Neural progenitor cell (in vitro differentiated cells): ENCODE measurements around the gene CFAP61. TPM values are rescaled to one million over a fixed set of nuclear protein-coding genes. Genes with fewer than 3 reads are reported as not detected.

Experiments used
- DNase-seq: peaks from one replicate; pipeline ENCODE4 v3.0.0-alpha.2; 2016; ENCODE audit warnings: low spot score
- H2AFZ ChIP-seq: fragments of 200-600 bp; sonication (generic); replicated peaks from 2 replicates; pipeline ENCODE4 v1.6.1; 2016; ENCODE audit warnings: antibody characterized with exemption
- H3F3A ChIP-seq: fragments of 200-600 bp; sonication (generic); 2 replicates; pipeline ENCODE4 v1.6.1; 2016; ENCODE audit warnings: antibody characterized with exemption, low read depth
- H3K27ac ChIP-seq: fragments of 200-600 bp; sonication (generic); 2 replicates; pipeline ENCODE4 v1.5.1; 2016; ENCODE audit warnings: mild to moderate bottlenecking
- H3K27me3 ChIP-seq: fragments of 200-600 bp; sonication (generic); 2 replicates; pipeline ENCODE4 v1.6.1; 2016; ENCODE audit warnings: mild to moderate bottlenecking, moderate library complexity
- H3K36me3 ChIP-seq: fragments of 200-600 bp; sonication (generic); 2 replicates; pipeline ENCODE4 v1.5.1; 2016
- H3K4me1 ChIP-seq: fragments of 200-600 bp; sonication (generic); 2 replicates; pipeline ENCODE4 v1.6.1; 2016; ENCODE audit warnings: mixed run types
- H3K4me2 ChIP-seq: fragments of 200-600 bp; sonication (generic); 2 replicates; pipeline ENCODE4 v1.6.1; 2016
- H3K4me3 ChIP-seq: fragments of 200-600 bp; sonication (generic); 2 replicates; pipeline ENCODE4 v1.5.1; 2016
- H3K79me2 ChIP-seq: fragments of 200-600 bp; sonication (generic); 2 replicates; pipeline ENCODE4 v1.6.1; 2016; ENCODE audit warnings: low read depth
- H3K9ac ChIP-seq: fragments of 200-600 bp; sonication (generic); 2 replicates; pipeline ENCODE4 v1.6.1; 2016
- H3K9me3 ChIP-seq: fragments of 200-600 bp; sonication (generic); 2 replicates; pipeline ENCODE4 v1.5.1; 2016; ENCODE audit warnings: low read depth
- H4K20me1 ChIP-seq: fragments of 200-600 bp; sonication (generic); 2 replicates; pipeline ENCODE4 v1.6.1; 2016; ENCODE audit warnings: low read depth
- H3K27ac Mint-ChIP-seq: 3 replicates; pipeline ENCODE4 v1.8.0; 2021; ENCODE audit warnings: mixed read lengths
- H3K27me3 Mint-ChIP-seq: 2 replicates; pipeline ENCODE4 v1.8.0; 2022; ENCODE audit warnings: low read depth, mild to moderate bottlenecking, inconsistent platforms, moderate library complexity, mixed read lengths; ENCODE audit not compliant: insufficient read depth
- H3K36me3 Mint-ChIP-seq: 3 replicates; pipeline ENCODE4 v1.8.0; 2021; ENCODE audit warnings: mixed read lengths
- H3K4me1 Mint-ChIP-seq: 3 replicates; pipeline ENCODE4 v1.8.0; 2021; ENCODE audit warnings: mixed read lengths
- H3K4me3 Mint-ChIP-seq: 3 replicates; pipeline ENCODE4 v1.8.0; 2021; ENCODE audit warnings: mild to moderate bottlenecking, moderate library complexity, mixed read lengths
- H3K9me3 Mint-ChIP-seq: 3 replicates; pipeline ENCODE4 v1.8.0; 2020; ENCODE audit warnings: mixed read lengths
- EZH2 ChIP-seq: fragments of 200-600 bp; sonication (generic); IDR thresholded peaks from 2 replicates; pipeline ENCODE4 v1.6.1; 2017; ENCODE audit warnings: antibody characterized with exemption, mild to moderate bottlenecking, moderate library complexity
- EZH2phosphoT487 ChIP-seq: fragments of 200-600 bp; sonication (generic); IDR thresholded peaks from 2 replicates; pipeline ENCODE4 v1.6.1; 2017; ENCODE audit warnings: antibody characterized with exemption
- total RNA-seq: library from RNA; depleted of rRNA; stranded (reverse); fragments of >200 nt; gene quantifications from 2 replicates; pipeline ENCODE4 v1.2.3, GENCODE V29; 2015; ENCODE audit warnings: low replicate concordance
- TF ChIP-seq, protein P1 (sequence below): fragments of 200-600 bp; sonication (generic); IDR thresholded peaks from 2 replicates; pipeline ENCODE4 v1.5.1; 2017; ENCODE audit warnings: antibody characterized with exemption, mild to moderate bottlenecking

CFAP61 gene
- total RNA-seq, 1 donor from 2014 or later = not detected

- H3K27me3 Mint-ChIP-seq = peaks cover 2% of the 10 kb centered on the region
- no peaks in the 10 kb centered on the region for H3F3A ChIP-seq
- no peak overlapping the region for H3K27ac ChIP-seq
Measured at GRCh38 chr20:20078041-20078440, 25.7 kb downstream of the CFAP61 start.

DNA sequence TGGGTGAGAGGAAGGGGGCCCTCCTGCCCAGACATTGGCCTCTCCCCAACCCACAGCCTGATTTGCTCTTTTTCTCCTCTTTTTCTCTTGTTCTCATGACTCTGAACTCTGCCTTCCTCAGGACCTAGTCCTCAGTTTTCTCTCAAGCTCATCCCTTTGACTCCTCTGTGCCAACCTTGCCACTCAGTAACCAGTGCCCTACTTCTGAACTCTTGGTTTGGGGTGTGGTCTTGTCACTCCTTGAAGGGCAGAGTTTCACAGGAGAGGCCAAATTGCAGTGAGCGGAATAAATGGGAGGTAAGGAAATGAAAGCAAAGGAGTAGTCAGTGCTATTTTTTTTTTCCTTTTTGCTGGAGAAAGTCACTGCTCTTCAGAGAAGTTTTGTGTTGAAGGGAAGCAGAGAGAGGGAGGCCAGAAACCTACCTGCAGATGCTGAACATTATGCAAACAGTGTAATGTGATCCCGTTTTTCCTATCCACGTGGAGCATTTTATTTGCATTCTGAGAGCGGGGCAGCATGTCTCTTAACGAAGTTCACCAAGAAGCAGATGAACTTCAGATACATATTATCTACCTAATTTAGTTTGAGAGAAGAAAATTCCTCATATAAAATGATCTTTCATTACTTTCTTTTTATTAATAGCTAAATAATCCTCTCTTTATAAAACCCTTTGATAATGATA lies 26.9 kb downstream of the CFAP61 start:
- Histone ChIP-seq H4K20me1 (no peaks in the 10 kb centered on the region), H3F3A (no peaks in the 10 kb centered on the region), H3K9ac (no peak overlapping the region), H3K79me2 (no peaks in the 10 kb centered on the region), H3K9me3 (no peaks in the 10 kb centered on the region), H3K4me2 (no peak overlapping the region), H2AFZ (no peak overlapping the region), H3K27ac (no peak overlapping the region), H3K4me1 (no peaks in the 10 kb centered on the region), H3K4me3 (no peak overlapping the region), H3K27me3 (peaks cover 10% of the 10 kb centered on the region), H3K36me3 (no peaks in the 10 kb centered on the region)
- Mint-ChIP-seq H3K27ac (no peak overlapping the region), H3K4me1 (peaks cover 2% of the 10 kb centered on the region), H3K36me3 (peaks cover 2% of the 10 kb centered on the region), H3K9me3 (no peaks in the 10 kb centered on the region), H3K27me3 (no peaks in the 10 kb centered on the region), H3K4me3 (no peak overlapping the region)
- DNase-seq = no peak
- TF ChIP-seq, protein P1, sequence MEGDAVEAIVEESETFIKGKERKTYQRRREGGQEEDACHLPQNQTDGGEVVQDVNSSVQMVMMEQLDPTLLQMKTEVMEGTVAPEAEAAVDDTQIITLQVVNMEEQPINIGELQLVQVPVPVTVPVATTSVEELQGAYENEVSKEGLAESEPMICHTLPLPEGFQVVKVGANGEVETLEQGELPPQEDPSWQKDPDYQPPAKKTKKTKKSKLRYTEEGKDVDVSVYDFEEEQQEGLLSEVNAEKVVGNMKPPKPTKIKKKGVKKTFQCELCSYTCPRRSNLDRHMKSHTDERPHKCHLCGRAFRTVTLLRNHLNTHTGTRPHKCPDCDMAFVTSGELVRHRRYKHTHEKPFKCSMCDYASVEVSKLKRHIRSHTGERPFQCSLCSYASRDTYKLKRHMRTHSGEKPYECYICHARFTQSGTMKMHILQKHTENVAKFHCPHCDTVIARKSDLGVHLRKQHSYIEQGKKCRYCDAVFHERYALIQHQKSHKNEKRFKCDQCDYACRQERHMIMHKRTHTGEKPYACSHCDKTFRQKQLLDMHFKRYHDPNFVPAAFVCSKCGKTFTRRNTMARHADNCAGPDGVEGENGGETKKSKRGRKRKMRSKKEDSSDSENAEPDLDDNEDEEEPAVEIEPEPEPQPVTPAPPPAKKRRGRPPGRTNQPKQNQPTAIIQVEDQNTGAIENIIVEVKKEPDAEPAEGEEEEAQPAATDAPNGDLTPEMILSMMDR = no peak
- no peak for TF ChIP-seq EZH2phosphoT487
- no peak for TF ChIP-seq EZH2

More at GRCh38 chr20:20078041-20078440, 25.7 kb downstream of the CFAP61 start:
- no peak for TF ChIP-seq EZH2phosphoT487
- TF ChIP-seq, protein P1 = no peak
- TF ChIP-seq EZH2 = no peak
- Histone ChIP-seq H3K4me2 (no peak overlapping the region), H3K9me3 (no peaks in the 10 kb centered on the region), H3K4me3 (no peak overlapping the region), H3K36me3 (no peaks in the 10 kb centered on the region), H3K9ac (no peak overlapping the region), H3K27me3 (peaks cover 10% of the 10 kb centered on the region), H3K79me2 (no peaks in the 10 kb centered on the region), H2AFZ (no peak overlapping the region), H3K4me1 (no peaks in the 10 kb centered on the region), H4K20me1 (no peaks in the 10 kb centered on the region)
- Mint-ChIP-seq H3K4me3 (no peak overlapping the region), H3K4me1 (no peaks in the 10 kb centered on the region), H3K9me3 (no peaks in the 10 kb centered on the region), H3K36me3 (peaks cover 2% of the 10 kb centered on the region), H3K27ac (no peak overlapping the region)
- no peak for DNase-seq

GRCh38 chr20:20083807-20084206 lies 31.5 kb downstream of the CFAP61 start:
- Histone ChIP-seq H3K4me1 (no peaks in the 10 kb centered on the region), H3F3A (no peaks in the 10 kb centered on the region), H3K9ac (no peak overlapping the region), H3K4me2 (no peak overlapping the region), H3K36me3 (no peaks in the 10 kb centered on the region), H3K9me3 (no peaks in the 10 kb centered on the region), H3K79me2 (no peaks in the 10 kb centered on the region), H3K4me3 (no peak overlapping the region), H3K27me3 (peaks cover 10% of the 10 kb centered on the region), H4K20me1 (no peaks in the 10 kb centered on the region), H2AFZ (no peak overlapping the region), H3K27ac (no peak overlapping the region)
- H3K4me1 Mint-ChIP-seq = peaks cover 2% of the 10 kb centered on the region
- H3K9me3 Mint-ChIP-seq = no peaks in the 10 kb centered on the region
- H3K27ac Mint-ChIP-seq = no peak overlapping the region
- no peaks in the 10 kb centered on the region for H3K27me3 Mint-ChIP-seq
- TF ChIP-seq EZH2phosphoT487 = no peak
- TF ChIP-seq, protein P1 = peak; percentile 77
- peak; percentile 58 for DNase-seq
- no peak overlapping the region for H3K4me3 Mint-ChIP-seq
- peaks cover 2% of the 10 kb centered on the region for H3K36me3 Mint-ChIP-seq
